Activated T-cell treated with anti-CD3 and anti-CD28 coated beads, Interleukin-2, amount 50 U/mL, for 72 hours (primary cell): Measurements from ENCODE around the gene PITPNB. TPM values are rescaled to one million over a fixed set of nuclear protein-coding genes. Genes with fewer than 3 reads are reported as not detected.

Experiments used
- ATAC-seq, 2 donors: fragments of 150-1000 bp; cut with Tn5 transposase; replicated peaks in 1 of 2; 2 replicates each; pipeline ENCODE4 v1.10.0; 2021; ENCODE audit warnings: moderate library complexity in 2 of 2, mild to moderate bottlenecking in 1 of 2
- DNase-seq, 2 donors: peaks; one replicate each; pipeline ENCODE4 v3.0.0; 2021 to 2022; ENCODE audit warnings: mixed read lengths in 1 of 2
- H3K27ac Mint-ChIP-seq: one replicate; pipeline ENCODE4 v1.8.0; 2022; ENCODE audit warnings: mild to moderate bottlenecking, moderate library complexity, mixed read lengths
- H3K27me3 Mint-ChIP-seq: one replicate; pipeline ENCODE4 v1.8.0; 2022; ENCODE audit warnings: low read depth, mixed read lengths
- H3K36me3 Mint-ChIP-seq, 2 donors: one replicate each; pipeline ENCODE4 v1.8.0; 2022; ENCODE audit warnings: mixed read lengths in 2 of 2, mild to moderate bottlenecking in 1 of 2; ENCODE audit not compliant: insufficient read depth in 2 of 2
- H3K4me1 Mint-ChIP-seq: one replicate; pipeline ENCODE4 v1.8.0; 2022; ENCODE audit warnings: low read depth, mixed read lengths
- H3K4me3 Mint-ChIP-seq, 2 donors: one replicate each; pipeline ENCODE4 v1.8.0; 2022; ENCODE audit warnings: mild to moderate bottlenecking in 2 of 2, mixed read lengths in 2 of 2, moderate library complexity in 2 of 2
- H3K9me3 Mint-ChIP-seq, 2 donors: one replicate each; pipeline ENCODE4 v1.8.0; 2022; ENCODE audit warnings: mixed read lengths in 2 of 2
- total RNA-seq, 2 donors: library from RNA; stranded (reverse); gene quantifications; one replicate each; pipeline ENCODE4 v1.2.3, GENCODE V29; 2022

Gene PITPNB
- total RNA-seq, 2 donors from 2014 or later = 97.2 to 102 TPM

DNA sequence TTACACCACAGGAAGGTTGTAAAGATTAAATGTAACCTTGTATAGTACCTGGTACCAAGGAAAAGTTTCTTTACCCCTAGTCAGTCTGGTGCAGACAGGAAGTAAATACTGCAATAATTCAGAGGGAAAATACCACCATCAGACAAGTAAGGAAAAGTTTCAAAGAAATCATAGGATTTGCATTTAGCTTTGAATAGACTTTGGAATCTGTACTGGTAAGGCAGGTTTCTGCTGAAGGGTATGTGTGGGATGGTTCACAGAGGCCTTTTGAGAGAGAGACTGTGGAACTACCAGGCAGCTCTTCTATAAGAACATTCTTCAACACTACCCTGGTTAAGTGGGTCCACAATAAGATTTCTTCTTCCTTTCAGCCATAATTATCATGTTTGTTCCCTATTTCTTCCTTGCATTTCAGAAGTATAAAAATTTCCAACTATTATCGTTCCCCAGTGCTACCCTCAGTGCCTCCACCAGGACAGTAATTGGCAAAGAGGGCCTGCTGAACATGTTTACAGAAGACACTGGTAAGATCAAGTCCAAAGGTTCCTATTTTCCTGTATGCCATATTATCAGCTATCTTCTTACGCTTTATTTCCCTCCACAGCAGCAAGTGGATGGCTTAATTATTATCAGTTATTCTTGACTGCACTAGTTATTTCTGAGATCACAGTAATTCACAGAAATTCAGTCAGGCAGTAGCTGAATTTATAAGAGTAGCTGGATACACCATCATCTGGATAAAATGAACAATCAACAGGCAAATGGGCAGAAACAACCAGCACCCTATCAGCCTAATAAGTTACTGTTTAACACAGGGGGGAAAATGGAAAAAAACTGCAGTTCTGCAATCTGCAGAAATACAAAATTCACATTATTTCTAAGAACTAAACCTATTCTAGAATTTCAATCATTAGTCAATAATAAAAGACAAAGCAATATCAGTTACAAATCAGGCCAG, 48.5 kb downstream of the PITPNB start:
- Mint-ChIP-seq H3K27ac (peak overlapping the region; percentile 40), H3K36me3 (peaks cover 5 to 29% of the 10 kb centered on the region in 2 donors), H3K4me3 (no peak overlapping the region), H3K27me3 (no peaks in the 10 kb centered on the region), H3K9me3 (no peaks in the 10 kb centered on the region), H3K4me1 (peaks cover 64% of the 10 kb centered on the region)
- DNase-seq (no peak), ATAC-seq (no peak)

DNA sequence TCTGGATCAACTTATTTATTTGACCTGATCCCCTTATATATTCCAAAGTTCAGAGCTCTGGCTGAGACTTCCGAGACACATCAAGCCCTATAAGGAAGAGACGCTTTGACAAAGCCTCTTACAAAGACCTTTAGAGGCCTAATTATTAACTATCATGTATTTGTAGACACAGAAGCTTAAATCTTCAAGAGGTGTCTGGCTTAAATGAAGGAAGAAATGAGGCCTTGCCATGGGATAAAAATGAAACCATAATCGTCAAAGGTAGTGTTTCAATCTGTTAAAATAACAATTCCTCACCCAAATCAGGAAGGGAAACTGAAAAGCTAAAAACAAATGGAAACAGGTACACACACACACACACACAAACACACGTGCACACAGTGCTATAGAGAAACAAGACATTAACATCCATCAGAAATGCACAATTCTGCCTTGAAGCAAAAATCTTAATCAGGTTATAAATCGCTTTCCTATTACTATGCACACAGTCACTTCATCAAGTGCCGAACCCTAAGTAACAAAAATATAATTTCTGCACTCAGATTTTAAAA, 50.2 kb downstream of the PITPNB start:
- no peak for ATAC-seq
- no peaks in the 10 kb centered on the region for H3K9me3 Mint-ChIP-seq
- peaks cover 53% of the 10 kb centered on the region for H3K4me1 Mint-ChIP-seq
- H3K4me3 Mint-ChIP-seq = no peak overlapping the region
- DNase-seq = no peak
- H3K27ac Mint-ChIP-seq = peak overlapping the region; percentile 59
- H3K27me3 Mint-ChIP-seq = no peaks in the 10 kb centered on the region
- peaks cover 3 to 25% of the 10 kb centered on the region in 2 donors for H3K36me3 Mint-ChIP-seq

DNA sequence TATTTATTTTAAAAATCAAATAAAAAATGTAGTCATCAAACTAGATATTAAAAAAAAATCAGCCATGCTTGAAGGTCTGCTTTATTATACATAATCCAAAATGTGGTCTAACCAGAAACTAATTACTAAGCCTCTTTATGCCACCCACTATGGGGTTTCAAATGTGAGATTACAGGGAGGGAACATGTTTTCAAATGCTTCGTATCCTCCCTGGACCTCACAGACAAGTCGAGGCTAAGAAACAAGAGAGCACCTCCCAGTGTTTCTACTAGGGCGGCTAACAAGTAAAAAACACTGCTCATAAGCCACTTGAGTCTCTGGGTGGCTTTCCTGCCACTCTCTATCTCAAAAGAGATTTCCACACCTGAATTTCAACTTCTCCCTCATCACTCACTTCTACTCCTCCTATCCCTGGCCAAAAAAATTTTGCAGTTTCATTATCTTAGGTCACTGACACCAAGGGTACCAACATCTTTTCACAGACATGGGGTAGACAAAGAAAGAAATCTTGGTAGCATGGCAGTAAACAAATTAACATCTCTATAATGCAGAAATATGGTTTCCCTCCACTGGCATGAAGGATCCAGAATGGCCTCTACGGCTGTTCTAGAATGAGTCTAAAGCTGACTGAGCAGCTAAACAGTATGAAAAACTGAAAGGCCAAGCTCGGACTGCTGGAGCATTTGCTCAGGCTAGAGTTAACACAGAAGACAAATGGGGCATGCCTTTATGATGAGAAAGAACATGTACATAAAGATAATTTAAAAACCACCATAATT, 50.9 kb downstream of the PITPNB start:
- H3K36me3 Mint-ChIP-seq = peaks cover 3 to 21% of the 10 kb centered on the region in 2 donors
- H3K27me3 Mint-ChIP-seq = no peaks in the 10 kb centered on the region
- no peak for ATAC-seq

DNA sequence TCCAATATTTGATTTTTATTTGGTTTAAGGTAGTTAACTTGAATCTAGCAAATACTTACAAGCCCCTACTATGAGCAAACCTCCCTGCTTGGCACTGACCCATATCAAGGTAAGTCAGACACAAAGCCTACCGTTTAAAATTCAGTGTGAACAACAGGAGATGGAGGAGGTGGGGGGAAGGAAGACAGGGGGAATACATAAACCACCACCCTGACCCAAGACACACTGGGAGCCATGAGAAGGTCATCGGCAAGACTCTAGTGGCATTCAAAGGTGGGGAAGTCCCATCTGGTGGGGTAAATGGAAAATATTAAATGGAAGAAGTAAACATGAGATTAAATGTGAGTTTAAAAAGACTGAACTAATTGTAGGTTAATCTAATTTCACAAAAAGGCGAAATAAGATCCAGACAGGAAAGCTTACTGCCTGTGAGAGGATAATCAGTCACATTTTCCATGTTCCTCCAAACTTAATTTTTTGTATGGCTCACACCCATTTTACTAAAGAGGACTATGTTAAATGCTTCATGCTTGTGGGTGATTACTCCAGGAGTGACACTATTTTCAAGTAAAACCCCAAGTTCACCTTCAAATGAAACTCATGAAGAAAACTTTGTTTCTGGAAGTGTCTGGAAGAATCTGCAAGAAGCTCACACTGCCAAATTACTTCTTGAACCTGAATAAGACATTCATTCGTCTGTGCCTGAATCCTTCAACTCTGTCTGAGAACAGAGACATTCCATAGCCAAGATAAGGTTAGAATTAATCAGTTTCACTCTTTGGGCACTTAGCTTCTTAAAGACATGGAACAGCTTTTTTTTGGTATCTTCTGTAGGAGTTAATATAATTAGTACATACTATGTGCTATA, 51.7 kb downstream of the PITPNB start:
- Mint-ChIP-seq H3K36me3 (peaks cover 3 to 21% of the 10 kb centered on the region in 2 donors), H3K27ac (peak overlapping the region; percentile 18), H3K4me3 (peak overlapping the region in 1 of 2 donors; percentile 2), H3K4me1 (peaks cover 53% of the 10 kb centered on the region), H3K27me3 (no peaks in the 10 kb centered on the region), H3K9me3 (no peaks in the 10 kb centered on the region)
- ATAC-seq (peak; percentile 39 to 49), DNase-seq (peak in 1 of 2 donors; percentile 7)

More for the DNA sequence above, 50.9 kb downstream of the PITPNB start:
- Mint-ChIP-seq H3K27ac (peak overlapping the region; percentile 59), H3K4me1 (peaks cover 53% of the 10 kb centered on the region), H3K9me3 (no peaks in the 10 kb centered on the region), H3K4me3 (peak overlapping the region; percentile 19 to 44)
- no peak for DNase-seq

DNA sequence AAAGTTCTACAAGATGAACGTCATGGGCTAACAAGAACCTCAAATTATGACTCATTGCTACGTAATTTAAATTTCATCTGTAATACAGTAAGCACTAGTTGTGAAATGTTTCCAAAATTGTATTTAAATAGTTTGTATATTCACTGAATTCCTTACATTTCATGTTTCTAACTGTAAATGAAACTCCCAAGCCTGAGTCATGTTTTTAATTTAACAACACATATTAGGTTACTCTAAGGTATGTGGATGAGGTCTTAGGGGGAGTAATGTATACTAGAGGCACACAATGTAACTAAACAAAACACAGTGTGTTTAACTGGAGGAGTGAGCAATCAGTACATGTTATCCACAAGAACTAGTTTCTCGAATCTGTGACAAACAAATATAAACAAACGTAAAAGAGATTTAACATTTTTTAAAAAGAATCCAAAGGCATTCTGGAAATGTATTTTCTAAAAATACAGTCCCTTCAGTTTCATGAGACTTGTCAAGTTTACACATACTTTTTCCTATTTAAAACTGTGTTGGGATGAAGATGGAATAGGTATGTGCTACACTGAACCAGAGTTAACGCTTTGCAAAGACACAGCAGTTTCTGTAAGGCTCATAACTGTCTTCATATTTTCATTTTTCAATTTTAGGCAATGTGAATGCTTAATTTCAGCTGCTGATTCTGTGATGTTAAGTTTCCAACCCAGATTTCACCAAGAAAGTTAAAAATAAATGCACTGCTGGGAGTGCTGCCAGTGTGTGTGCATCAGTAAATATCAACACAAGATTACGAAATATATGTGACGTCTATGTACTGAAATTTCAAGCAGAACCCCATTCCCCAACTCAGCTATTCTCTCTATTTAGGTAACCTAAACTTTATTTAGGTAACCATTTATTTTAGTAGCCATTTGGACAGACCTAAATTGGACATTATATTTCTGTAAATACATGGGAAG, 52.6 kb downstream of the PITPNB start:
- Mint-ChIP-seq H3K4me3 (peak overlapping the region in 1 of 2 donors; percentile 30), H3K27ac (peak overlapping the region; percentile 70), H3K9me3 (no peaks in the 10 kb centered on the region), H3K36me3 (peaks cover 0 to 21% of the 10 kb centered on the region in 2 donors), H3K27me3 (no peaks in the 10 kb centered on the region), H3K4me1 (peaks cover 53% of the 10 kb centered on the region)
- DNase-seq = no peak
- no peak for ATAC-seq

DNA sequence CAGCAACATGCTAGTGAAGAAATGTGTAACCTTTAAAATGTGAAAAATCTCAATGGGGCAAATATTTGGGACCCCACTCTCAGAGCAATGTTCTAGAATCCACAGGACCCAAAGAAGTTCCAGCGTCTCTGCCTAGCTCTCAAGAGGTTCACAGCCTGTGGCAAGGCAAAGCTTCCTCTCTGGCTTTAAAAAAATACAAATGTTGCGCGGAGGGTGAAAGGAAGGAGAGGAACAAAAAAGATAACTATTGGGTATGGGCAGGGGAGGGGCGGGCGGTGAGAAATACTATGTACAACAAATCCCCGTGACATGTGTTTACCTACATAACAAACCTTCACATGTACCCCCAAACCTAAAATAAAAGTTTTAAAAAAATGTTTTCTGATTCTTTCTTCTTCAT, 53.6 kb downstream of the PITPNB start:
- Mint-ChIP-seq H3K27ac (peak overlapping the region; percentile 70), H3K4me1 (peaks cover 50% of the 10 kb centered on the region), H3K4me3 (no peak overlapping the region), H3K27me3 (no peaks in the 10 kb centered on the region), H3K36me3 (peaks cover 1 to 16% of the 10 kb centered on the region in 2 donors), H3K9me3 (no peaks in the 10 kb centered on the region)
- no peak for DNase-seq
- ATAC-seq = no peak

DNA sequence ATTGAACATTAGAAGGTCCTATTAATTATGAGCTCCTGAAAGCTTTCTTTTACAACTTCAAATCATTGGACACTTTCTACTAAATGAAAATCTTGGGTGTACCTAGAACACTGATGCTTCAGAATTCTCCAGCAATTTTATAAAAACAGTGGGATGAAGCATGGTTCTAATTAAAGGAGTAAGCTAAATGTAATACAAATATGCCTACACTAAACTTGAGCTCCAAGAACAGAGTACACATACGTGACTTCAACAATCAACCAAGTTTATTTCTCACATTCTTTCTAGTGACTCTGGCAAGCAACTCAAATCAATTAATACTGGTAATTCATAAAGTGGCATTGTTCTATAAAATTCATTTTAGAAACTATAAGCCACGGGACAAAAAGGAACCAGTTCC, 55.5 kb downstream of the PITPNB start:
- Mint-ChIP-seq H3K36me3 (peaks cover 1 to 21% of the 10 kb centered on the region in 2 donors), H3K4me1 (peaks cover 33% of the 10 kb centered on the region), H3K9me3 (no peaks in the 10 kb centered on the region), H3K27ac (peak overlapping the region; percentile 68), H3K27me3 (no peaks in the 10 kb centered on the region), H3K4me3 (no peak overlapping the region)
- ATAC-seq = no peak
- DNase-seq = no peak

DNA sequence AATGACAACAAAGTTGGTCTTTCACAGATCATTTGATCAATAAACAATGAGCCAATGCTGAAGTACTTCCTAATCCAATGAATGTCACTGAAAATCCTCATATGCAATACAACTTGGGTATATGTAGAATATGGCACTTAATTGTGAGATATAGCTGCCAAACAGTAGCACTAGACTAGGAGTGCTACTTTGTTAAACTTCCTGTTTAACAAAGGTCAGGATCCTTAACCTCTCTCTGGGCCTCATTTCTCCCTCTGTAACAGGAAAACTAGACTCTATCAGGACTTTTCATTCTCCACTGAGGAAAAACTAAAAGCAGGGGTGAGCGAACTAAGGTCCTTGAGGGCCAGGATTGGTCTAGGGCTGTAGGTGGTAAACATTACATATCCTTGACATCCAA, 56.1 kb downstream of the PITPNB start:
- no peak for ATAC-seq
- Mint-ChIP-seq H3K27ac (no peak overlapping the region), H3K4me3 (no peak overlapping the region), H3K36me3 (peaks cover 1 to 19% of the 10 kb centered on the region in 2 donors), H3K4me1 (peaks cover 27% of the 10 kb centered on the region), H3K9me3 (no peaks in the 10 kb centered on the region), H3K27me3 (no peaks in the 10 kb centered on the region)
- DNase-seq = no peak

DNA sequence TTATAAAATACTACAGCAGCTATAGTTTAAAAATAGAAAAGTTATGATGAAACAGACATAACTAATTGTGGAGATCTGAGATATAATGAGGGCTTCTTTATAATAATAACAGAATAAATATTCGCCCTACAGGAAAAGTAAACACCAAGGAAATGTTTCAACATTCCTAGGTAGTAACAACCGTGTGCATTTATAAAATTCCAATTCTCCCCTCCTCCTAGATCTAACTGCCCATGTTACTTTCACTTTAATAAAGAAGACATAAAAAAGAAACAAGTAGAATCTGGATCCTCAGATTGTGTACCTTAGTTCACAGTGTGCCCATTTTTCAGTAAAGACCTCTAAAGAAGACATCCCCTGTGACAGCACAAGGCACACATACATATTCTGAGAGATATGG, 59.7 kb downstream of the PITPNB start:
- DNase-seq (no peak), ATAC-seq (no peak)
- H3K4me1 Mint-ChIP-seq = no peaks in the 10 kb centered on the region
- H3K27me3 Mint-ChIP-seq = no peaks in the 10 kb centered on the region
- peak overlapping the region; percentile 57 for H3K27ac Mint-ChIP-seq
- H3K9me3 Mint-ChIP-seq = no peaks in the 10 kb centered on the region
- H3K36me3 Mint-ChIP-seq = peaks cover 3 to 16% of the 10 kb centered on the region in 2 donors
- no peak overlapping the region for H3K4me3 Mint-ChIP-seq

DNA sequence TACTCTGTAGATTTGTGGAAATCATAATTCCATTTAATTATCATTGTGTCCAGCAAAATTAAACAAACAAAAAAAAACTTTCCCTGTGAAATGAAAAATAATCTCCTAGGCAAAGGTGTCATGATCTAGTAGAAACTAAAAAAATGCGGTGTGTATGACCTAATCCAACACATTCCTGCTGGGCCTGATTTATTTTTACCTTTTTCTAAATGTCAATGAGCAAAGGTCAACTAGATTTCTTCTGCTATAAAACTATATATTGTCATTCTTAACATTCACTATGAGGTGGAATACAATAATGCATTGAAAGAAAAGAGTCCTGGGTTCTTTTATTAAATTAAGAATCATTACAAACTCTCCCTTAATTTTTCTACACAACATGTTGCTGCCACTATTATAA, 60.4 kb downstream of the PITPNB start:
- Mint-ChIP-seq H3K36me3 (peaks cover 3 to 20% of the 10 kb centered on the region in 2 donors), H3K9me3 (no peaks in the 10 kb centered on the region), H3K27me3 (no peaks in the 10 kb centered on the region), H3K4me1 (no peaks in the 10 kb centered on the region), H3K27ac (no peak overlapping the region), H3K4me3 (no peak overlapping the region)
- DNase-seq (no peak), ATAC-seq (no peak)

DNA sequence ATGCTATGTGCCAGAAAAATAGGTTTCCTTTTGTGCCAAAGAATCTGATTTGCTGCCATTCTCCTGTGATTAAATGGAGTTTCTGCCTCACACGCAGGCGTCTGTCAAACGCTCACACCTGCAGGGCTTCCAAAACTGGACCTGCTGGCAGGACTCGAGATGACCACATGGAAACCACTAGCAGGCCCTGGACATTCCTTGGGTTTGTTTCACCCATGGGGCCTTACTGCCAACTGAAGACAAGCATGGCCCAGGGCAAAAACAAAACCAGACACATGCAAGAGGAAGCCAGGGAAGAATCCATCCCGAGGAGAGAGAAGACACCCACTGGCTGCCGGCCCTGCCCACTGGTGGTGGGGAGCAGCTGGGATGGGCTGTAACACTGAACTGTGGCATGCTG, 61.6 kb downstream of the PITPNB start:
- H3K27ac Mint-ChIP-seq = no peak overlapping the region
- peaks cover 4 to 22% of the 10 kb centered on the region in 2 donors for H3K36me3 Mint-ChIP-seq
- no peak for ATAC-seq
- no peaks in the 10 kb centered on the region for H3K4me1 Mint-ChIP-seq
- no peaks in the 10 kb centered on the region for H3K27me3 Mint-ChIP-seq
- no peak for DNase-seq
- no peaks in the 10 kb centered on the region for H3K9me3 Mint-ChIP-seq
- no peak overlapping the region for H3K4me3 Mint-ChIP-seq
